ENCODE measurements around the gene CD6.

GRCh38 chr11:61054513-61054912 lies 83.0 kb downstream of the CD6 start:
- TF ChIP-seq POLR2AphosphoS5 (IDR thresholded peaks at IDR 0.05; ENCODE audit: insufficient read depth, low read depth, low read length) (no peak), JUN (IDR thresholded peaks at IDR 0.05; ENCODE audit: borderline replicate concordance, insufficient read depth, insufficient read length, low read depth) (no peak), POLR2A (IDR thresholded peaks at IDR 0.05; ENCODE audit: low read depth, low read length) (no peak), EZH2 (IDR thresholded peaks at IDR 0.05; ENCODE audit: borderline replicate concordance, low read depth, low read length, severe bottlenecking) (no peak)
- TF ChIP-seq, protein P1, sequence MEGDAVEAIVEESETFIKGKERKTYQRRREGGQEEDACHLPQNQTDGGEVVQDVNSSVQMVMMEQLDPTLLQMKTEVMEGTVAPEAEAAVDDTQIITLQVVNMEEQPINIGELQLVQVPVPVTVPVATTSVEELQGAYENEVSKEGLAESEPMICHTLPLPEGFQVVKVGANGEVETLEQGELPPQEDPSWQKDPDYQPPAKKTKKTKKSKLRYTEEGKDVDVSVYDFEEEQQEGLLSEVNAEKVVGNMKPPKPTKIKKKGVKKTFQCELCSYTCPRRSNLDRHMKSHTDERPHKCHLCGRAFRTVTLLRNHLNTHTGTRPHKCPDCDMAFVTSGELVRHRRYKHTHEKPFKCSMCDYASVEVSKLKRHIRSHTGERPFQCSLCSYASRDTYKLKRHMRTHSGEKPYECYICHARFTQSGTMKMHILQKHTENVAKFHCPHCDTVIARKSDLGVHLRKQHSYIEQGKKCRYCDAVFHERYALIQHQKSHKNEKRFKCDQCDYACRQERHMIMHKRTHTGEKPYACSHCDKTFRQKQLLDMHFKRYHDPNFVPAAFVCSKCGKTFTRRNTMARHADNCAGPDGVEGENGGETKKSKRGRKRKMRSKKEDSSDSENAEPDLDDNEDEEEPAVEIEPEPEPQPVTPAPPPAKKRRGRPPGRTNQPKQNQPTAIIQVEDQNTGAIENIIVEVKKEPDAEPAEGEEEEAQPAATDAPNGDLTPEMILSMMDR (IDR thresholded peaks at IDR 0.05; ENCODE audit: extremely low read depth in 1 of 2, insufficient read depth in 1 of 2, low read depth in 1 of 2, low read length in 2 of 2): no peak
- TF ChIP-seq, protein P2, sequence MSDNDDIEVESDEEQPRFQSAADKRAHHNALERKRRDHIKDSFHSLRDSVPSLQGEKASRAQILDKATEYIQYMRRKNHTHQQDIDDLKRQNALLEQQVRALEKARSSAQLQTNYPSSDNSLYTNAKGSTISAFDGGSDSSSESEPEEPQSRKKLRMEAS (IDR thresholded peaks at IDR 0.05; ENCODE audit: insufficient read depth, insufficient read length): no peak
